Testis (tissue), 2 donors: ENCODE data around the gene CHMP1A.

Source experiments
- CTCF ChIP-seq, 3 experiments: fragments of 450-650 bp in 2 of 3; fragments of 200-600 bp in 1 of 3; sonication (generic) in 1 of 3; IDR thresholded peaks; one replicate each; pipeline ENCODE4 v1.5.1; 2016 to 2019; ENCODE audit warnings: antibody characterized with exemption in 3 of 3, mild to moderate bottlenecking in 2 of 3, moderate library complexity in 1 of 3
- POLR2A ChIP-seq: fragments of 450-650 bp; IDR thresholded peaks from one replicate; pipeline ENCODE4 v1.6.1; 2017; ENCODE audit warnings: antibody characterized with exemption, mild to moderate bottlenecking, moderate library complexity

GRCh38 chr16:89661215-89661614 lies 3.7 kb upstream of the CHMP1A start:
- no peak for TF ChIP-seq CTCF (IDR thresholded peaks at IDR 0.05)
- TF ChIP-seq POLR2A, result no peak
